K562 (cell line): Measurements from ENCODE around the gene RNLS. TPM values are rescaled to one million over a fixed set of nuclear protein-coding genes. Genes with fewer than 3 reads are reported as not detected.

Experiments
- CBX1 ChIP-seq: sonication (generic); IDR thresholded peaks from 2 replicates; pipeline ENCODE4 v1.6.1; 2016; ENCODE audit warnings: antibody characterized with exemption, low read depth, mild to moderate bottlenecking
- CHD7 ChIP-seq: fragments of 200-600 bp; sonication (generic); IDR thresholded peaks from one replicate; pipeline ENCODE4 v1.6.1; 2012; ENCODE audit warnings: mild to moderate bottlenecking, low read depth, low read length, inconsistent platforms
- CREB5 ChIP-seq: fragments of 250-450 bp; sonication (Bioruptor Pico); IDR thresholded peaks from 2 replicates; pipeline ENCODE4 v1.5.0; 2020; ENCODE audit warnings: mild to moderate bottlenecking
- KDM1A ChIP-seq, 2 experiments: fragments of 450-650 bp; IDR thresholded peaks; 2 replicates each; pipeline ENCODE4 v1.6.1; 2016; ENCODE audit warnings: mild to moderate bottlenecking in 2 of 2
- RBM34 ChIP-seq: fragments of 200-400 bp; formaldehyde crosslinking; IDR thresholded peaks from 2 replicates; pipeline ENCODE4 v1.6.1; 2018; ENCODE audit warnings: low read length, borderline replicate concordance; ENCODE audit not compliant: insufficient read depth
- SP1 ChIP-seq: sonication (generic); formaldehyde crosslinking; IDR thresholded peaks from 2 replicates; pipeline ENCODE4 v1.8.1; 2022; ENCODE audit warnings: mild to moderate bottlenecking, missing genetic modification reagents
- ZFX ChIP-seq: sonication (generic); formaldehyde crosslinking; IDR thresholded peaks from 2 replicates; pipeline ENCODE4 v1.8.0; 2022; ENCODE audit warnings: mild to moderate bottlenecking, missing genetic modification reagents, moderate library complexity
- polyA plus RNA-seq, 8 experiments: library from polyadenylated mRNA; depleted of rRNA in 4 of 8; stranded (reverse) in 5 of 8; unstranded in 3 of 8; fragments of >200 nt; fragmentation: Nextera tagmentation in 2 of 8; fragmentation: Illumina TruSeq in 1 of 8; extraction: Ambion mirVana in 2 of 8; extraction: Trizol in 1 of 8; gene quantifications; 2 replicates each; pipeline versions ENCODE4 v1.2.1 to v1.2.3, GENCODE V29; 2011 to 2014; ENCODE audit warnings: inconsistent platforms in 1 of 8, missing spikeins in 1 of 8
- total RNA-seq, 7 experiments: library from RNA; depleted of rRNA in 6 of 7; stranded (reverse); fragments of >200 nt in 6 of 7; fragmentation: Illumina TruSeq in 2 of 7; extraction: Trizol in 2 of 7; gene quantifications; 2 replicates each; pipeline versions ENCODE4 v1.2.1 to v1.2.3, GENCODE V29; 2011 to 2021; ENCODE audit warnings: low replicate concordance in 1 of 7

The RNLS gene
- total and polyA plus RNA-seq, 9 of the 15 experiments (the other 6 are each of a cell fraction or from before 2014, with no cell fraction given): 0.14 to 0.72 (median 0.41) TPM; not detected in 3

GRCh38 chr10:88372881-88373592 lies 210.1 kb downstream of the RNLS start (continued):
- no peak for TF ChIP-seq CHD7
- no peak for TF ChIP-seq KDM1A (IDR thresholded peaks at IDR 0.05)
- no peak for TF ChIP-seq ZFX
- TF ChIP-seq SP1 (CRISPR knock-in tag): no peak
- TF ChIP-seq RBM34: no peak
- no peak for TF ChIP-seq CREB5 (CRISPR knock-in tag)
- no peak for TF ChIP-seq CBX1
